22Rv1 (cell line): ENCODE results near the gene GPS2.

Source experiments
- CTCF ChIP-seq: fragments of 450-650 bp; IDR thresholded peaks from 2 replicates; pipeline ENCODE4 v1.5.1; 2017; ENCODE audit warnings: mild to moderate bottlenecking
- ZFX ChIP-seq: fragments of 450-650 bp; IDR thresholded peaks from 2 replicates; pipeline ENCODE4 v1.6.1; 2017; ENCODE audit warnings: antibody characterized with exemption, borderline replicate concordance

- no peak for TF ChIP-seq CTCF
- TF ChIP-seq ZFX, result no peak
Observed at GRCh38 chr17:7285679-7286078, 29.5 kb downstream of the GPS2 start.
